Limb (tissue), 2 donors: ENCODE measurements around the gene RIF1.

Experiments used
- DNase-seq, 2 donors: peaks; one replicate each; pipeline ENCODE4 v3.0.0-alpha.2; 2016; ENCODE audit errors: extremely low spot score in 2 of 2

RIF1 gene

GRCh38 chr2:151409601-151410484 is at the start of gene RIF1:
Gene RIF1 (plus strand): TSS chr2:151409902. CDS start chr2:151410424, 522 bp downstream.
- peak; percentile 92 to 96 for DNase-seq

GRCh38 chr2:151361674-151362370 is 47.9 kb upstream of the RIF1 start:
- DNase-seq: peak in 1 of 2 donors; percentile 19

- peak; percentile 28 to 30 for DNase-seq
These were observed 46.0 kb upstream of the RIF1 start for GRCh38 chr2:151363709-151364108.

GRCh38 chr2:151367571-151367970 is 42.1 kb upstream of the RIF1 start:
- no peak for DNase-seq

GRCh38 chr2:151374436-151374835 is 35.3 kb upstream of the RIF1 start:
- no peak for DNase-seq

- DNase-seq: no peak
These were observed 30.5 kb upstream of the RIF1 start for GRCh38 chr2:151379169-151379568.

- DNase-seq: no peak
These were observed 29.0 kb upstream of the RIF1 start for GRCh38 chr2:151380580-151381235.

GRCh38 chr2:151381266-151381665 is 28.4 kb upstream of the RIF1 start:
- DNase-seq: no peak

GRCh38 chr2:151388011-151388410 is 21.7 kb upstream of the RIF1 start:
- no peak for DNase-seq

- DNase-seq: no peak
These were observed 18.3 kb upstream of the RIF1 start for GRCh38 chr2:151391436-151391835.

GRCh38 chr2:151394509-151394908 is 15.2 kb upstream of the RIF1 start:
- no peak for DNase-seq

GRCh38 chr2:151395509-151396374 is 14.0 kb upstream of the RIF1 start:
- DNase-seq: no peak

- DNase-seq: no peak
These were observed 9.7 kb upstream of the RIF1 start for GRCh38 chr2:151399981-151400380.

- no peak for DNase-seq
These were observed 8.6 kb upstream of the RIF1 start for GRCh38 chr2:151401149-151401548.

- DNase-seq: no peak
These were observed 5.8 kb upstream of the RIF1 start for GRCh38 chr2:151403914-151404313.

- no peak for DNase-seq
These were observed 4.3 kb upstream of the RIF1 start for GRCh38 chr2:151405376-151405775.

GRCh38 chr2:151407281-151407680 is 2.4 kb upstream of the RIF1 start:
- DNase-seq: no peak

GRCh38 chr2:151408788-151409600 is 708 bp upstream of the RIF1 start:
- DNase-seq: no peak

GRCh38 chr2:151410485-151410834 is 758 bp downstream of the RIF1 start:
- DNase-seq: no peak

GRCh38 chr2:151417650-151418049 is 7.9 kb downstream of the RIF1 start:
- DNase-seq: no peak
